Measurements from ENCODE around the gene FOXP1.

The FOXP1 gene

DNA sequence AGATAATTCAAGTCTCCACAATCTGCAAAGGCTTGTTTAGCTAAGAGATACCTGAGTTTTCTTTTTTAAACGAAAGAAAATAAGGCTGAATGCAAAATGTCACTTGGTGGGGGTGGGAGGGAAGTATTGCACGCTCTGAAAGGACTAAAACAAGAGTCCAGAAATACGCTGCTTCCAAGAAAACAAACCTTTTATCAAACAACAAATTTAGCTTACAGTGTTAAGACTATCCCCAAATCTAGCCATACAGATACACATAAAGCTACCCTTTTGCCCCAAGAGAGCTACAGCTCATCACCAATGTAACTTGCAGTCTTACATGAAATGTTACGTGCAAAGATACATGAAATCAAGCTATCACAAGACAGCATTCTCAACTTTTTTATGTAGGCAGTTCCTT is 522.5 kb downstream of the FOXP1 start:
- peaks cover 32 to 37% of the 10 kb centered on the region in 2 experiments for H3K4me1 ChIP-seq (ENCODE audit: control insufficient read depth in 1 of 2, insufficient read depth in 1 of 2, low read depth in 1 of 2, low read length in 1 of 2)

DNA sequence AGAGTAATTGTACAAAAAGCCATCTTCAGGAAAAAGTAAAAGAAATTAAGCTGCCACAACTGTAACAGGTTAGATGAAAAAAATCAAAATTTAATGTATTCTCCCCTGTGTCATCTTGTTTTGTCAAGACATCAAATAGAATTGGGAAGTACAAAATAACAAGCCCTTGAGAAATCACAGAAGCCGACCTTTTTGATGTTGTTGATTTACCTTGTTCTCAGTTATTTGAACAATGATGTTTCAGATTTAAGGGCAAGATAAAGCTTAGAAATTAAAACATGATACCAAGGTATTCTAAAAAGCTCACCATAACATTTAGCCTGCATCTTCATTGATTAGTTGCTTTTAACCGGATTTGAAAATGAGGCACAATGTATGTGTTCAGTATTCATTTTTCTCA is 523.0 kb downstream of the FOXP1 start:
- TF ChIP-seq, protein P1, sequence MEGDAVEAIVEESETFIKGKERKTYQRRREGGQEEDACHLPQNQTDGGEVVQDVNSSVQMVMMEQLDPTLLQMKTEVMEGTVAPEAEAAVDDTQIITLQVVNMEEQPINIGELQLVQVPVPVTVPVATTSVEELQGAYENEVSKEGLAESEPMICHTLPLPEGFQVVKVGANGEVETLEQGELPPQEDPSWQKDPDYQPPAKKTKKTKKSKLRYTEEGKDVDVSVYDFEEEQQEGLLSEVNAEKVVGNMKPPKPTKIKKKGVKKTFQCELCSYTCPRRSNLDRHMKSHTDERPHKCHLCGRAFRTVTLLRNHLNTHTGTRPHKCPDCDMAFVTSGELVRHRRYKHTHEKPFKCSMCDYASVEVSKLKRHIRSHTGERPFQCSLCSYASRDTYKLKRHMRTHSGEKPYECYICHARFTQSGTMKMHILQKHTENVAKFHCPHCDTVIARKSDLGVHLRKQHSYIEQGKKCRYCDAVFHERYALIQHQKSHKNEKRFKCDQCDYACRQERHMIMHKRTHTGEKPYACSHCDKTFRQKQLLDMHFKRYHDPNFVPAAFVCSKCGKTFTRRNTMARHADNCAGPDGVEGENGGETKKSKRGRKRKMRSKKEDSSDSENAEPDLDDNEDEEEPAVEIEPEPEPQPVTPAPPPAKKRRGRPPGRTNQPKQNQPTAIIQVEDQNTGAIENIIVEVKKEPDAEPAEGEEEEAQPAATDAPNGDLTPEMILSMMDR (IDR thresholded peaks at IDR 0.05): no peak
- Histone ChIP-seq H3K27me3 (no peaks in the 10 kb centered on the region), H3K27ac (no peak overlapping the region), H3K4me1 (ENCODE audit: control insufficient read depth in 1 of 2, insufficient read depth in 1 of 2, low read depth in 1 of 2, low read length in 1 of 2) (peaks cover 27 to 32% of the 10 kb centered on the region in 2 experiments), H3K9me3 (no peaks in the 10 kb centered on the region), H3K36me3 (no peaks in the 10 kb centered on the region), H3K4me3 (ENCODE audit: low read depth in 1 of 2, low read length in 1 of 2) (no peak overlapping the region)

More for the DNA sequence above, 522.5 kb downstream of the FOXP1 start:
- Histone ChIP-seq H3K36me3 (no peaks in the 10 kb centered on the region), H3K4me3 (ENCODE audit: low read depth in 1 of 2, low read length in 1 of 2) (no peak overlapping the region), H3K27me3 (no peaks in the 10 kb centered on the region), H3K9me3 (no peaks in the 10 kb centered on the region), H3K27ac (no peak overlapping the region)
- TF ChIP-seq, protein P1 (IDR thresholded peaks at IDR 0.05): no peak

DNA sequence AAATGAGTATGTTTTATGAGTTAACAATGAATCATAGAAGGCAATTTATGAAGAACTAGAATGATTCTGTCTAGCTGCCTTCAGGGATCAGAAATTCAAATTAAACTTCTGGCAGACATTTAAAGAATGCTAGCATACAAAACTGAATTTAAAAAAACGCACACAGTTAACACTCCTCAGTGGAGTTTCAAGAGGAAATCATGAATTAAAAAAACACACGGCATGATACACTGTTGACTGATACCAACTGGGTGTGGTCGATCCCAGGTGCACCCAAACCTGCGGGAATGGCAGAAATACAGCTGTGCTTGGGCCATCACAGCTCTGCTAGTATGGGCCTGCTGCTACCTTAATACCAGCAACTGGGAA is 526.0 kb downstream of the FOXP1 start:
- TF ChIP-seq, protein P1 (IDR thresholded peaks at IDR 0.05): no peak
- no peaks in the 10 kb centered on the region for H3K9me3 ChIP-seq
- H3K4me1 ChIP-seq (ENCODE audit: control insufficient read depth in 1 of 2, insufficient read depth in 1 of 2, low read depth in 1 of 2, low read length in 1 of 2): peaks cover 7 to 21% of the 10 kb centered on the region in 2 experiments
- no peak overlapping the region for H3K27ac ChIP-seq
- no peak overlapping the region for H3K4me3 ChIP-seq (ENCODE audit: low read depth in 1 of 2, low read length in 1 of 2)
- H3K27me3 ChIP-seq: no peaks in the 10 kb centered on the region
- H3K36me3 ChIP-seq: peaks cover 10% of the 10 kb centered on the region

DNA sequence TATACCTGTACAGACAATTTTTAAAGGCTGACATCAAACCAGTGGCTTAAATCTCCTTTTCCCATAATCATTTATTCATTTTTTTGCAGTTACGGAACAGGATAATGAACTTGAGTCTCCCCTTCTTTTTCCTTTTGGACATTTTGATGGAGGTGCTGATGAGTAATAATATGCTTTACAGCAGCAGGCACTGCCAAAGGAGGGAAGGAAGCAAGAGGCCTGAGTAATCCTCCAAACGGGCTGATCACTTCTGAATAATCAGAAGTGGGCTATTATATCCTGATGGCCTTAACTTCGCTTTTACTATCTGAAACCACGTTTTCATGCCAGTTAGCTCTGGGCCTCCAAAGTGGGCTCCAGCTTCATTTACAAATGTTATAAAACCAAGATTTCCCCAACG is 527.2 kb downstream of the FOXP1 start:
- Histone ChIP-seq H3K4me3 (ENCODE audit: low read depth in 1 of 2, low read length in 1 of 2) (no peak overlapping the region), H3K4me1 (ENCODE audit: control insufficient read depth in 1 of 2, insufficient read depth in 1 of 2, low read depth in 1 of 2, low read length in 1 of 2) (peaks cover 0 to 9% of the 10 kb centered on the region in 2 experiments), H3K36me3 (peaks cover 22% of the 10 kb centered on the region), H3K27me3 (no peaks in the 10 kb centered on the region), H3K9me3 (no peaks in the 10 kb centered on the region), H3K27ac (no peak overlapping the region)
- TF ChIP-seq, protein P1 (IDR thresholded peaks at IDR 0.05): no peak

DNA sequence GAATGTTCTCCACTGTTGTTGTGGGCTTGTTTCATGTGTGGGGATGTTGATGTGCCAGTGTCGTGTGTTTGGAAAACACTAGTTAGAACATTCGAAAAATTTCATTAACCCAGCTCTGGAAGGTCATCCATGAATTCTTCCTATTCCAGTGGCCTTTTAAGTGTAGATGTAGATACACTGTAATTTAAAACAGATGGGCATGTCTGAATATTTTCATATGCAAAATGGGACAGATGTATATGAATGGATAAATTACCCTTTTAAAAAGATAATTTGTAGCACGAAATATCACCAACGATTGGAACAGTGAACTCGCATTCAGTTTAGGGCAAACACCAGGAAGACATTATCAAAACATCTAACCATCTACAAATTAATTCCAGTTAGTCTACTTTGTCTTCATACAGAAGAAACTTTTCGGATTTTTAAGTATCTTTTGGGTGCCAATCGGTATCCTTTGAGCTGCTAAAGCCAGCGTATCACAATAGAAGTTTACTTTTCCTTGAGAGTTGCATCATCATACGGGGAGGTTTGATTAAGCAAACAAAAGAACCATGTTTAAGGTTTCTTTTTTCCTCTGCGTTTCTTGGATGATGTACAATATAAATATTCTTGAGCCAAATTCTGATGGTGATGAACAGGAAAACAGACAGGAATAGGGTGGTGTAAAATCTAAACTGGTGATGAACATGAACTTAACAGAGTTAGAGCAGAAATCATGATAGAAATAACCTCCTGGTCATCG is 528.1 kb downstream of the FOXP1 start:
- no peaks in the 10 kb centered on the region for H3K9me3 ChIP-seq
- H3K4me1 ChIP-seq (ENCODE audit: control insufficient read depth in 1 of 2, insufficient read depth in 1 of 2, low read depth in 1 of 2, low read length in 1 of 2): peaks cover 0 to 11% of the 10 kb centered on the region in 2 experiments
- H3K27ac ChIP-seq: no peak overlapping the region
- no peaks in the 10 kb centered on the region for H3K27me3 ChIP-seq
- no peak overlapping the region for H3K4me3 ChIP-seq (ENCODE audit: low read depth in 1 of 2, low read length in 1 of 2)
- TF ChIP-seq, protein P1 (IDR thresholded peaks at IDR 0.05): no peak
- H3K36me3 ChIP-seq: peaks cover 31% of the 10 kb centered on the region
